ENCODE results near the gene DYSF. TPM values are rescaled to one million over a fixed set of nuclear protein-coding genes. Genes with fewer than 3 reads are reported as not detected.
A peak's percentile ranks its signal among the peaks of the same experiment; 100 is the strongest.

DYSF gene
- total RNA-seq, 4 donors from 2014 or later = 2.8 to 14.9 (median 4.0) TPM

GRCh38 chr2:71551631-71551915 lies 98.2 kb downstream of the DYSF start:
- DNase-seq = no peak
- no peaks in the 10 kb centered on the region for H3K27me3 ChIP-seq
- no peak overlapping the region for H3K27ac ChIP-seq
- no peak overlapping the region for H3K4me3 ChIP-seq
- H3K4me1 ChIP-seq = no peaks in the 10 kb centered on the region
- H3K36me3 ChIP-seq = no peaks in the 10 kb centered on the region
- TF ChIP-seq POLR2A (IDR thresholded peaks at IDR 0.05) = no peak
- TF ChIP-seq, protein P1, sequence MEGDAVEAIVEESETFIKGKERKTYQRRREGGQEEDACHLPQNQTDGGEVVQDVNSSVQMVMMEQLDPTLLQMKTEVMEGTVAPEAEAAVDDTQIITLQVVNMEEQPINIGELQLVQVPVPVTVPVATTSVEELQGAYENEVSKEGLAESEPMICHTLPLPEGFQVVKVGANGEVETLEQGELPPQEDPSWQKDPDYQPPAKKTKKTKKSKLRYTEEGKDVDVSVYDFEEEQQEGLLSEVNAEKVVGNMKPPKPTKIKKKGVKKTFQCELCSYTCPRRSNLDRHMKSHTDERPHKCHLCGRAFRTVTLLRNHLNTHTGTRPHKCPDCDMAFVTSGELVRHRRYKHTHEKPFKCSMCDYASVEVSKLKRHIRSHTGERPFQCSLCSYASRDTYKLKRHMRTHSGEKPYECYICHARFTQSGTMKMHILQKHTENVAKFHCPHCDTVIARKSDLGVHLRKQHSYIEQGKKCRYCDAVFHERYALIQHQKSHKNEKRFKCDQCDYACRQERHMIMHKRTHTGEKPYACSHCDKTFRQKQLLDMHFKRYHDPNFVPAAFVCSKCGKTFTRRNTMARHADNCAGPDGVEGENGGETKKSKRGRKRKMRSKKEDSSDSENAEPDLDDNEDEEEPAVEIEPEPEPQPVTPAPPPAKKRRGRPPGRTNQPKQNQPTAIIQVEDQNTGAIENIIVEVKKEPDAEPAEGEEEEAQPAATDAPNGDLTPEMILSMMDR (IDR thresholded peaks at IDR 0.05) = no peak
- no peaks in the 10 kb centered on the region for H3K9me3 ChIP-seq

DNA sequence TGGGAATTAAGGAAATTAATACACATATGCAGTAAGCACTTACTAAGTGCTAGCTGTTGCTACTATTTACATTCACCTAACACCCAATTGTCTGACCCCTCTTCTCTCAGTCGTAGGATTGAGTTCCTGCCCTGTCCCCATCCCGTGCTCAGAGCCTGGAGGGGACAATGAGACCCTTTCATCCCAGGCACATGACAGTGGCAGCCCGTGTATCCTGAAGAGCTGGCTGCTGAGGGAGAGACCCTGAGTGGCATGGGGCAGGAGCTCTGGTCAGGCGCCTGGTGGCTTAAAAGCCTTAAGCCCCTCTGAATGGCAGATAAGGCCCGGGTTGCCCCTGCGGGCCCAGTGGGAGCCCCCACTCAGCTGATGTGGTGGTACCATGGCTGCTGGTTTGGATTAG lies 99.0 kb downstream of the DYSF start:
- TF ChIP-seq, protein P1 (IDR thresholded peaks at IDR 0.05) = no peak
- TF ChIP-seq POLR2A (IDR thresholded peaks at IDR 0.05) = no peak
- DNase-seq = no peak
- Histone ChIP-seq H3K9me3 (no peaks in the 10 kb centered on the region), H3K36me3 (no peaks in the 10 kb centered on the region), H3K4me3 (no peak overlapping the region), H3K4me1 (no peaks in the 10 kb centered on the region), H3K27ac (no peak overlapping the region), H3K27me3 (no peaks in the 10 kb centered on the region)

DNA sequence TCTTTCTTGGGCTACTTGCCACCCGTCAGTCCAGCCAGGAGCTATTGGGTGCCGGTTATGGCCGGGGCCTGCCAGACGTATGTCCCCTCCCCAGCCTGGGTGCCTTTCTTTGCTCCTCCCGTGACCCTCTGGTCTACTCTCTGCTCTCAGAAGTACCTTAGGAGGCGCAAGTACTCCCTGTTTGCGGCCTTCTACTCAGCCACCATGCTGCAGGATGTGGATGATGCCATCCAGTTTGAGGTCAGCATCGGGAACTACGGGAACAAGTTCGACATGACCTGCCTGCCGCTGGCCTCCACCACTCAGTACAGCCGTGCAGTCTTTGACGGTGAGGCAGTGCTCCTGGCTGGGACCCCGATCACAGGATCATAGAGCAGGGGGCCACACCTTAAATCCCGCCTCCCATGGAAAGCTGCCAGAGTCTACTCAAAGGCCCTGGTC lies 99.5 kb downstream of the DYSF start:
- TF ChIP-seq, protein P1 (IDR thresholded peaks at IDR 0.05) = no peak
- no peak for TF ChIP-seq POLR2A (IDR thresholded peaks at IDR 0.05)
- peak in 1 of 3 donors; percentile 32 for DNase-seq
- Histone ChIP-seq H3K4me1 (no peaks in the 10 kb centered on the region), H3K4me3 (no peak overlapping the region), H3K27ac (no peak overlapping the region), H3K36me3 (no peaks in the 10 kb centered on the region), H3K27me3 (no peaks in the 10 kb centered on the region), H3K9me3 (no peaks in the 10 kb centered on the region)

DNA sequence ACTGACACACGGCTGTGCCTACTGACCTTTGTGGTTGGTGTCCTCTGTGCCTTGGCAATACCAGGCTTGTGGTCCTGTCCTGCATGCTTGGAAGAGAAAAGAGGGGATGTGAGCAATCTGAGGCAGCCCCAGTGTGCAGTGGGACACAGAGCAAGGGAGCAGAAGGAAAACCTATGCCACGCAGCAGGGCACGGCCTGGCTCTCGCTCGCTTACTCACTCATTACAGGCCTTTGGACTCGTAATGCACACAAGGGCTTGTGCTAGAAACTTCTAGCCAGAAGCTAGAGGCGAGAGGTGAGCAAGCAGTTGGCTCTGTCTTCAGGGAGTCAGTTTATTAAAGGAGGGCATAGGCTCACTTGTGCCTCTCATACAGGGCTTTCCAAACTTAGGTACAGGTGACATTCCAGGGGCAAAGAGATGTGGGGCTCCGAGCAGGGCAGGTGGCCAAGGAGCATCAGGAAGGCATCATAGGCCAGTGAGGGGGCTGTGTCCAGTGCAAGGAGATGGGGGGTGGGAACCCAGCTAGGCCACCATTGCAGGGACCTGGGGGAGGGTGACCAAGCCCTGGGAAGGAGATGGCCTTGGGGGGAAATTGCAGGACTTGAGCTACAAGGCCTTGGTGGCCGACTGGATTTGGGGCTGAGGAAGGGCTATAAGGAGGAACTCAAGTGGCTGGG lies 100.8 kb downstream of the DYSF start:
- no peaks in the 10 kb centered on the region for H3K36me3 ChIP-seq
- DNase-seq = no peak
- H3K4me1 ChIP-seq = no peaks in the 10 kb centered on the region
- TF ChIP-seq, protein P1 (IDR thresholded peaks at IDR 0.05) = no peak
- TF ChIP-seq POLR2A (IDR thresholded peaks at IDR 0.05) = no peak
- no peak overlapping the region for H3K27ac ChIP-seq
- no peak overlapping the region for H3K4me3 ChIP-seq
- no peaks in the 10 kb centered on the region for H3K27me3 ChIP-seq
- no peaks in the 10 kb centered on the region for H3K9me3 ChIP-seq

- no peak overlapping the region for H3K27ac ChIP-seq
- no peaks in the 10 kb centered on the region for H3K4me1 ChIP-seq
- no peaks in the 10 kb centered on the region for H3K27me3 ChIP-seq
- DNase-seq = peak in 1 of 3 donors; percentile 42
- TF ChIP-seq, protein P1 (IDR thresholded peaks at IDR 0.05) = no peak
- no peak for TF ChIP-seq POLR2A (IDR thresholded peaks at IDR 0.05)
- no peaks in the 10 kb centered on the region for H3K36me3 ChIP-seq
- H3K9me3 ChIP-seq = no peaks in the 10 kb centered on the region
- H3K4me3 ChIP-seq = no peak overlapping the region
Measured at GRCh38 chr2:71554706-71555056, 101.3 kb downstream of the DYSF start.

Measured in Peyer's patch (tissue), 4 donors.